SKM-1 treated with dmso at 0.1 percent for 144 hours (cell line): ENCODE results near the gene KRTCAP3.
A peak's percentile ranks its signal among the peaks of the same experiment; 100 is the strongest.
"Not testable (repeated sequence)": the region's sequence is repeated elsewhere in the genome, so short reads cannot be mapped to it uniquely, and the experiment has no call there.

Experiments used
- DNase-seq: peaks from one replicate; lab custom pipeline; 2025; ENCODE audit not compliant: unreplicated experiment; lab: John Stamatoyannopoulos, UW

KRTCAP3 gene

GRCh38 chr2:27441958-27442919 is at the start of gene KRTCAP3:
KRTCAP3 (plus strand) TSS chr2:27442381; CDS start chr2:27442413, 32 bp downstream.
- no peak for DNase-seq

GRCh38 chr2:27393225-27393624 is 49.0 kb upstream of the KRTCAP3 start:
- DNase-seq, result no peak

- DNase-seq, result no peak
These were observed 43.2 kb upstream of the KRTCAP3 start for GRCh38 chr2:27398962-27399361.

GRCh38 chr2:27400348-27401135 is 41.6 kb upstream of the KRTCAP3 start:
- no peak for DNase-seq

- DNase-seq, result no peak
These were observed 34.2 kb upstream of the KRTCAP3 start for GRCh38 chr2:27407798-27408491.

- no peak for DNase-seq
These were observed 33.4 kb upstream of the KRTCAP3 start for GRCh38 chr2:27408601-27409320.

GRCh38 chr2:27409321-27410073 is 32.7 kb upstream of the KRTCAP3 start, which contains the start of gene PPM1G:
PPM1G (minus strand) TSS chr2:27409591; CDS start chr2:27409422, 169 bp downstream.
- peak; percentile 91 for DNase-seq

GRCh38 chr2:27412419-27413152 is 29.6 kb upstream of the KRTCAP3 start:
- DNase-seq, result no peak

- no peak for DNase-seq
These were observed 26.0 kb upstream of the KRTCAP3 start for GRCh38 chr2:27416151-27416550.

- DNase-seq, result no peak
These were observed 21.2 kb upstream of the KRTCAP3 start for GRCh38 chr2:27420996-27421395.

- DNase-seq, result no peak
These were observed 20.4 kb upstream of the KRTCAP3 start for GRCh38 chr2:27421660-27422250.

GRCh38 chr2:27422958-27423357 is 19.2 kb upstream of the KRTCAP3 start:
- DNase-seq, result no peak

GRCh38 chr2:27425039-27425438 is 17.1 kb upstream of the KRTCAP3 start:
- not testable (repeated sequence) for DNase-seq

GRCh38 chr2:27427863-27428212 is 14.3 kb upstream of the KRTCAP3 start:
- no peak for DNase-seq

GRCh38 chr2:27428213-27428977 is 13.8 kb upstream of the KRTCAP3 start, which contains the start of gene NRBP1:
NRBP1 (plus strand) TSS chr2:27428631; CDS start chr2:27433274, 4,643 bp downstream.
- DNase-seq, result peak; percentile 78

- DNase-seq, result peak; percentile 60
These were observed 13.1 kb upstream of the KRTCAP3 start for GRCh38 chr2:27428978-27429541.

GRCh38 chr2:27431395-27431794 is 10.8 kb upstream of the KRTCAP3 start:
- DNase-seq, result no peak

GRCh38 chr2:27435628-27436027 is 6.6 kb upstream of the KRTCAP3 start:
- no peak for DNase-seq
